UCSD-AML1 (cell line): ENCODE data around the gene MACC1.
"Not testable (repeated sequence)": the region's sequence is repeated elsewhere in the genome, so short reads cannot be mapped to it uniquely, and the experiment has no call there.

Experiments
- DNase-seq: peaks from one replicate; lab custom pipeline; 2025; ENCODE audit not compliant: unreplicated experiment; lab: John Stamatoyannopoulos, UW

The MACC1 gene

DNA sequence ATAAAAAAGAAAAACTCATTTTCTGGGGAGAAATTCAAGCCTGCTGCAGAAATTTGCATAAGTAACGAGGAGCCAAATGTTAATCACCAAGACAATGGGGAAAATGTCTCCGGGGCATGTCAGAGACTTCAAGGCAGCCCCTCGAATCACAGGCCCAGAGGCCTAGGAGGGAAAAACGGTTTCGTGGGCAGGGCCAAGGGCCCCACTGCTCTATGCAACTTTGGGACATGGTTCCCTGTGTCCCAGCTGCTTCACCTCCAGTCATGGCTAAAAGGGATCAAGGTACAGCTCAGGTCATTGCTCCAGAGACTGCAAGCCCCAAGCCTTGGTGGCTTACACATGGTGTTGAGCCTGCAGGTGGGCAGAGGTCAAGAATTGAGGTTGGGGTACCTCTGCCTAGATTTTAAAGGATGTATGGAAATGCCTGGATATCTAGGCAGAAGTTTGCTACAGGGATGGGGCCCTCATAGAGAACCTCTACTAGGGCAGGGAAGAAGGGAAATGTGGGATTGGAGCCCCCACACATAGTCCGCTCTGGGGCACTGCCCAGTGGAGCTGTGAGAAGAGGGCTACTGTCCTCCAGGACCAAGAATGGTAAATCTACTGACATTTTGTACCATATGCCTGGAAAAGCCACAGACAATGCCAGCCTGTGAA is 8.4 kb downstream of the MACC1 start:
- DNase-seq: no peak

DNA sequence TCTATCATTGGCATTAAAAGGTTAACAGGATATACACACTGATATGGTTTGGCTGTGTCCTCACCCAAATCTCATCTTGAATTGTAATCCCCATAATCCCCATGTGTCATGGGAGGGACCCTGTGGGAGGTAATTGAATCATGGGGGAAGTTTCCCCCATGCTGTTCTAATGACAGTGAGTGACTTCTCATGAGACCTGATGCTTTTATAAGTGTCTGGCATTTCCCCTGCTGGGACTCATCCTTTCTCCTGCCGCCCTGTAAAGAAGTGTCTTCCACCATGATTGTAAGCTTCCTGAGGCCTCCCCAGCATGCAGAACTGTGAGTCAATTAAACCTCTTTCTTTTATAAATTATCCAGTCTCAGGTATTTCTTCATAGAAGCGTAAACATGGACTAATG is 9.4 kb downstream of the MACC1 start:
- not testable (repeated sequence) for DNase-seq

DNA sequence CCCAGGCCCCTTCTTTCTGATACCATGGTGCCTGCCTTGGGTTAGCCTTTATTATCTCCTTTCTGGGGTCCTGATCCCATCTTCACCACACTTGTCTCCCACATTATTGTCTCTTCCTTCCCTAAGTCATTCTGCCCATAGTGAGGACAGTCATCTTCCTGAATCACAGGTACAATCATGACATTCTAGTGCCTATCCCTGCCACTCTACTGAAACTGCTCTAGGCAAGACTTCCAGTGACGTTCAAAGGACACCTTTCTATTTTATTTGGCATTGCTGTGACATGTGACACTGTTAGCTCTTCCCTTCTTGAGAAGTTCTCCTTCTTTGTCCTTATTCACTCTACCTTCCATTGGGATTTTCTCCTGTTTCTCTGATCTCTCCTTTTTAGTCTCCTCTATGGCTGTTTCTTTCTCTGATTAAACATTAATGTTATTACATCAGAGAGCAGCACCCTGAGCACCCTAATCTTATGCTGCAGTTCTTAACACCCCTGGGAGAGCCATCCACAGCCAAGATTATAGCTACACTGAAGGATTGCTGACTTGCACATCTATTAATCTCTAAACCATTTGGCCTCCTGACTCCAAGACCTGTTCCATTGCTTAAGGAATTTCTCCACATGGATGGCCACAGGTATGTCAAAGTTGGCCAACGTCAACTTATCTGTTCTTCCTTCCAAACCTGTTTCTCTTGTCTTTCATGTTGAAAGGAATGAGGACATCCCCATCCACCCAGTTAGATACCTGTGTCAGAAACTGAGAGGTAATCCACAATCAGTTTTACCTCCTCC is 10.9 kb downstream of the MACC1 start:
- DNase-seq: no peak

DNA sequence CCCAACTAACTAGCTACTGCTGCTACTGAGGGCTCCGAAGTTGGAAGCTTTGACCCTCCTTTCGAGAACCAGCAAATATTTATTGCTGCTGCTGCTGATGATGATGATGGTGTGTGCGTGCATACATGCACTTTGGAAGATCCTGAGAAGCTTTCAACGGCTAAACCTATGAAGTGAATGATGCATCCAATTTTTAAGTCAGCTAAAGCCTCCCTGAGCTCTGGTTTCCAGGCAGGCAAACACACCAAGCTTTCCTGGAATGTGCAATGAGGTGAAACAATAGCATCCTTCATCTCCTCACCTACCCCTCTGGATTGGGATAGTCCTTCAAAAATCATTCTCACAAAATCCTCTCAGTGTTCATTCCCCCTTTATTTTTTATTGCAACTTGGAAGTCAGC is 13.9 kb downstream of the MACC1 start:
- DNase-seq: no peak

DNA sequence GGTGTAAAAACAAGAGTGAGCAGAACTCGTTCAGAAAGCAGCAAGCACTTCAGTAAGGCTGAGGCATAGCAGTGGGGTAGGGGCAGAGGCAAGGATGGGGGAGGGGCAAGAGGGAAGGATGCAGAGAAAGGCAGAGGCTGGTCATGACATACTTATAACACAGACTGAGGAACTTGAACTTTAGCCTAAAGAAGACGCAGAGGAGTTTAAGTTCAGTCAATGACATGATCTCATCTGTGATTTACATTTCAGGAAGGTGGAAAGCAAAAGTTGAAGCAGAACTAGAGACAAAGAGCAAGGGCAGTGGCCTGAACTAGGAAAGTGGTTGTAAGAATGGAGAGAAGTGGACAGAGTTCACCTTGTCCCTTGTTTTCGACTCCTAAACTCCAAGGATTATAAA is 15.8 kb downstream of the MACC1 start:
- peak; percentile 16 for DNase-seq

DNA sequence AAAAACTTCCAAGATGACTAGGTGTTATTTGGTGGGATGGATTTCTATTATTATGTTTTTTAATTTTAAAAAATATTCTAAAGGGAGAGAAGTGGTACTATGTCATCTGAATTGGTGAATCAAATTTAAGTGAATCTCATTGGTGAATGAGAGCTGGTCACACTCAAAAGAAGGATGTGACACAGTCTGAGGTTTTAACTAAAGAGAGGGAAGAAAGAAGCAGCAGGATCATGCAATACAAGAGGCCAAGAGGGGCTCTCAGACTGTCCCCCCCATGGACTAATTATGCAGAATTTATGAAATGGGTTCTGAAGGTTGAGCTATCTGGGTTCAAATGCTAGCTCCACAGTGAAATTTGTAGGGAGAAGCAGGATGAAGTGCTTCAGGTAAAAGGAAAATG is 16.2 kb downstream of the MACC1 start:
- no peak for DNase-seq

DNA sequence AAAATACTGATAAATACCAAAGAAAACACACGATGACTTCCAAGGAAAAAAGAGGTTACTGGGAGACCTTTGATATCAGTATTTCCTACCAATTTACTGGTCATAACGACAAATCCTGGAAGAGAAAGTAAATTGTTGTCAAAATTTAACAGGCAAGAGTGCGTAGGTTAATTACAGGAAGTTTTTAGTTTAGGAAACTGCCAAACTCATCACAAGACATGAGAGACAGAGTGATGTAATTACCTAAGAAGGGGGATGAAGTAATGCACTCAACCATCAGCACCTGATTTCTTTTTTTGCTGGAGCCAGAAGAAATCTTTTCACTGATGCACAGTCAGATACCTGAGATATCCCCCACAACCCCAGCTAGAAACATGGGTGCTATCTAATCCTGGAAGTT is 16.8 kb downstream of the MACC1 start:
- no peak for DNase-seq

DNA sequence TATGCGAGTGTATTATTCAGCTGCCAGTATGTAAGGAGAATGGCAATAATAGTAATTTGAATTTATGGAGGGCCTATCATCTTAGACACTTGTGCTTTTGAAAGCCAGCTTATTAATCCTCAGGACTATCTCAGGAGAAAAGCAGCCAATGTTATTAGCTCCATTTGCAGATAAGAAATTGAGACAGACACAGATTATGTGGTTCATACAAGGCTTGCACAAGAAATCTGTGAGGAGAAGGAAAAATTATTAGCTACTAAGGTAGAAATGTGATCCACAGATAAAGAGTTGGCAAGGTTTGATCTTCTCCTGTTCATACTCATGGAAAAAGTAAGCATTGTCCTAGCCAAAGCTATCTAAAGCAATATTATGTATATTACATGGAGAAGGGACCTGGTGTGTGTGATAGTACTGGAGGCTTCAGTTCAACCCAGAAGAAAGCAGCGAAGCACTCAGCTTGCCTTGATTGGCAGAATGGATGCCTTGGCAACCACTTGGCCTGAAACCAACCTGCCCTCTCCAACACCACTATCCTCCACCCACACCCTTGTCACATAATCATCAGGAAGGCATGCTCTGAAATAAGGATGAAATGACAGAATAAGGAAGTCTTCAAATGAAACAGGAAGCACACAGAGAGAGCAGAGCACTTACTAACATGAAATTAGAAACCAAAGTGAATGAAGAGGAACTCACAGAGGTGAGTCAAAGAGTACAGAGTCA is 18.0 kb downstream of the MACC1 start:
- DNase-seq: peak; percentile 59

DNA sequence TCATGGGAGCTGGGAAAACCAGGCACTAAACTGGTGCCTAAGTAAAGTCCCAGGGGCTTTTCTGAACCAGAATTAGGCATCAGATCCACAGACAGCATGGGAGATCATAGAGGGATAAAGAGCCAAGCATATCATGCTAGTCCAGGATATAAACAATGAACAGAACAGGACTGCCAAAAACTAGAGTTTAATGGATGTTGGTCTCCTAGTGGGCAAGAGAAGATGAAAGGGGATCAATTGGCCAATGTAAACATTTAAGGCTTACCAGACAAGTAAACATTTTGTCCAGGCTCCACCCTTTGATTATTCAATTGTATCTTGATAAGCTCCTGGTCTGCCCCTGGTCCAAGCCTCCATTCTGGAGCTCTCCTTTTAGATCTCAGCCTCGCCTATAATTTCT is 18.9 kb downstream of the MACC1 start:
- no peak for DNase-seq

DNA sequence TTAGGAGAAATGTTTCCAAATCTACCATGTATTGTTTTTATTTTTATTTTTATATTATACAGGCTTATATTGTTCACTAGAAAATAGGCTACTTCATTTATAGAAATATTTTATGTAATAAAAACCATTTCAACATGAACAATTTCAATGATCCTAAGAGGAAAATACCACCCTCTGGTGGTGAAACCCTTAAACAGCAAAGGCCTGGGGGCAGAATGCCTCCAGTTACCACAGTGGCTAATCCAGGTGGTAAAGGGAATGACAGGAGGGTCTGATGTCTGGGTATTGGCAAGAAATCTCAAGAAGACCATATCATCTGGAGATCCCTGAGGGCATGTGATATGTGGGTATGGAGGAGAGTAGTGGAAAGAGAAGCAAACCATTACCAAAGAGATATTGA is 19.3 kb downstream of the MACC1 start:
- DNase-seq: no peak

DNA sequence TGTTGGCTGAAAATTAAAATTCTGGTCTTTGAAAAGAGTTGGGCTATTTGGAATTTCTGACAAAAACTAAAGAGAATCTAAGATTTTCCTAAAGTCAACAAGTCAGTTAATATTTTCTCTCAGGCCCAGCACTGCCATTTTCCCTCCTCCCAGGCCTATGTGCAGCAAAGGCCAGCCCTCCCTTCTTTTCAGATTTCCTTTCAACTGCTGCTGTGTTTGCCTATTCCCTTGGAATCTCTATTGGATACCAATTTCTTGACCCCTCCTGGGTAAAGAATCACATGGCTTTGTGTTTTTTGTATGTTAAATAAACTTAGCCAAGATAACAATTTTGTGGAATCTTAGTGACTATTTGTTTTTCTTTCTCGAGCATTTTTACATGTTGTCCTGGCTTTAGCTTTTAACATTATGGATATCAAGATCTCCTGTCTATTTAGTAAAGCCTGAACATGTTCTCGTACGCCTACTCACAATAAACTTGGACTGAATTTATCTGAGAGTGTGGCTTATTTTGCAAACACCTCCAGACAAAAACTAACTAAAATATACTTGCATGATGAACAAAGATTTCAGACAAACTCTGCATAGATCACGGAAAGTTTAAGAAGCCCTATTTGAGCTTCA is 19.9 kb downstream of the MACC1 start:
- DNase-seq: no peak

DNA sequence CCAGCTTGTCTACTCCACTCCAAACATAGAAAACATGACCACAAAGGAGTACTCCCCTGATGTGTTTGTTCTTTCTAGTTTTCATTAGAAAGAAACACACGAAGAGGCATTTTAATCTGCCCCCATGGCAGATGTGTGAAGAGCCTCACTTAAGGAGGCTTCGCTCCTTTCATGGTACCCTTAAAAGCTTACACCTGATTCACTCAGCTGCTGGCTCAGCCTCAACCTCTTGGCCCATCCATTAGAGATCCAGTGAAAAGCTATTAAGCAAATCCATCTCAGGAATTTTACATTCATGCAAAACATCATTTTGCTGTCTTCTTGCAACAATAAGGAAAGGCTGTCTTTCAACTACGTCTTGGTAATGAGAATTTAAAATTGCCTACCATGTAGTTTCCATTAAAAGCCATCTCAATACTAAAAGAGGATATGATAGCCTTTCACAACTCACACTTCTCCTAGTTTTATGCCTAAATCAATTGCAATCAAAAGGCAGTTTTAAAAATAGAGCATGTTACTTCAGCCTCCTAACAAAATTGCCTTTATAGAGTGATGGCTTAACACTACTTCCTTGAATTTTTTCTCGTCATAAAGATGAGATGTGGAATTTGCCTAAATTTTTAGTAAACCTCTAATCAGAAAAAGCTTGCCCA is 22.7 kb downstream of the MACC1 start:
- DNase-seq: no peak

DNA sequence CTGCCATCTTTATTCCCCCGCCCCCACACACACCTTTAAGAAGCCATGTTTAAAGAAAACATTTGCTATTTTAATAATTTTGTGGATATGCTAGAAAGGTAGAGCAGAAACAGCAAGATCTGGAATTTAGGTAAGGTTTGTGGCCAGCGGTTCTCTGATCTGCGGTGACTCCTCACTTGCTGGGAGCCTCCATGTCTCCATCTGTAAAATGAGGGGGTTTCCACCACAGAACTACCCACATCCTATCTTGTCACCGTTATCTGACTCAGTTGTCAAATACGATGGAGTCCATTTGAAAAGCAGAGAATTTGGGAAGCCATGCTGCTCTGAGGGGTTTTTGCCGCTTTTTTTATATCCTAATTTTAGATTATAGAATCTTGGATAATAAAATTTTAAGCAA is 23.3 kb downstream of the MACC1 start:
- no peak for DNase-seq

DNA sequence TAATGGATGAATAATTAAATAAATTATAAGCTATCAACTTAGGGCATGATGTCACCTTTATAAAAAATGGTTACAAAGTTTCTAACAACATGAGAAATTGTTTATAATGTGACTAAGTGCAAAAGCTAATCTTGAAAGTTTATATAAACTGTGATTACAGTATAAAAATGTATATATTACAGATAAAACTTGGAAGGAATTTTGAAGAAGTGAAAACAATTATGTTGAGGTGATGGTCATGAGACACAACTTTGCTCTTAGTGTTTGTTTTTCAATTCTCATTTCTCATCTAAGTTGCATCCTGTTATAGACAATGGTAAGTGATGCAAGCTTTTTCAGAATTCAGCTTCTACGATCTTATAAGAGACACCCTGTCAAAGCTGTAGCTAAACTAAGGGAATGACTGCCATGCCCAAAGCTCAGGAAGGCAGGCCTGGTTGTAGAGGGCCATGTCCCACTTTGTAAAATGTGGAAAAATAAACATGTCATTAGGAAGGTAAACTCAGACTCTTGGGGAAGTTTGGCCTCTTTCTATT is 23.9 kb downstream of the MACC1 start:
- DNase-seq: no peak

DNA sequence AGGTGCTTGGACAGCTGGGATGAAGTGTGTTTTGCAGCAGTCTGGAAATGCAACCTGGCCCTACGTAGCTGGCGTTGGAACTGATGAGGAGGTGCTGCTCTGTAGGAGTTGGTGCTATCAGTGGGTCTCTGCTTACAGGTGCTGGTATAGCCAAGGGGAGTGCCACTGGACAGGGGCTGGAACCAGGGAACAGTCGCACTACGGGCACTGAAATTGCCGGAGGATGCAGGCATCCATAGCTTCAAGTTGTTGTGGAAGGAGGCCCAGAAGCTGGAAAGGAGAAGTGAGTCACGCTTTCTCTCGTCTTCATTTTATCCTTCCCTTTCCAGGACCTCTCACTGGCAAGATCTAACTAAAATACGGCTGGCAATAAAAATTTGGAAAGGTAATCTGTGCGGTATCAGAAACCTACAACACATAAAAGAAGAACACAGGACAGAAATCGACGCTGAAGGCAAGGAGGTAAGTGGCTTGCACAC is 25.8 kb downstream of the MACC1 start:
- no peak for DNase-seq

DNA sequence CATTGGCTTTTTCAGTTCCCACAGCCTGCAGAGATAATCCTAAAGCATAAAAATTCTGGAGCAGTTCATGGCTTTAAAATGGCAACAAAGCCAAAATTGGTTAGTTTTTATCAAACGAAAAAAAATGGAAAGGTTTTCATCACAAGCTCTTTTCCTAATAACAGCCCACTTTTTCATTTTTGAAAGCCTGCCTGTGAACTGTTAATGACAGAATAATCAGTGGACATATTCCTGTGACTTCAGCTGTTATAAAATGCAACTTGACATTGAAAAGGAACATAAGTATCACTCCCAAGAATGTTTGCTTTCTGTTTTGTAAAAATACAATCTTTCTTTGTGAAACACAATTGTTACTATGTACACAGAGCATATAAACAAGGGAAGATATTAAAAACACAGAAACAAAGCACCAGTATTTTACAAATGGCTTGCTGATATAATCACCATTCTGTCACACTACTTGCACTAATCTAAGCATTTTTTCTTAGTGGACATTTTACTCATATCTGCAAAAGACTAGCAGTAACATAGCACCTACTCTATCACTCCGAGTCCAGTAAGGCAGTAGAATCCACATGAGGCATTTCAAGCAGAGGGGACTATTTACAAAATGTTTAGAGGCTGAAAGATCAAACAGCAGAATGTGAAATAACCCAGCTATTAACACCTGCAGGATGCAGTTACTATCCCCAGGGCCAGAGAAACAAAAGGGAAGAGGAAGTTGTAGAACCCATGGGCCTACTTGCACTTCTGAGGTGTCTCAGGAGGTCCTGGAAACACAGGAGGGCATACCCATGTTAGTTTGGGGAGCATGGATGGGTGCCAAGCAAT is 26.4 kb downstream of the MACC1 start:
- no peak for DNase-seq

DNA sequence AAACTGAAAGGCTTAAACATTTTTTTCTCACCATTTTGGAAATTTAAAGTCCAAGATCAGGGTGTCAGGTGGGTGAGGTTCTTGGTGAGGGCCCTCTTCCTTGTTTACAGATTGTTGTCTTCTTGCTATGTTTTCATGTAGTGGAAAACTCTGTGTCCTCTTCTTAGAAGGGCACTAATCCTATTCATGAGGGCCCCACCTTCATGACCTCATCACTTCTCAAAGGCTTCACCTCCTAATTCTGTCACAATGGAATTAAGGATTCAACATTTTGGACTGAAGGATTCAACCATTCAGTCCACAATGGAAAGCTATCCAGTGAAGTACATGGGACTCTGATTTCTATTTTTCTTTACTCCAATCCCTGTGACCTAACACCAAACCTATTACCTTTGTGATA is 27.3 kb downstream of the MACC1 start:
- no peak for DNase-seq

DNA sequence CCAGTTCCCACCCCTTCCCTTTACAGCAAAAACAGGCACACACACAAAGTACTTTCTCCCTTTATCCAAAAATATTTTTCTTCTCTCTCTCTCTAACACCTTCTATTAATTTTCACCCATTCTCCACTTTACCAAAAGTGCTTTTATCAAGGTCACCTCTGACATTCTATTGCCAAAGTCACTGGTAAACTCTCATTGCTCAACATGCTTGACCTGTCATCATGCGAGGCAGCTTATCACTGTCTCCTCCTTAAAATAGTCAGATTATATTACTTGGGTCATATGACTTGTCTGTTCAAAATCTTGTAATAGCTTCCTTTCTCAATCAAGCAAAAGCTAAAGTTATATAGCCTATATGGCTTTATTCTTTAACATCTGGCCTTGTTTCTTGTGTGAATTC is 28.6 kb downstream of the MACC1 start:
- no peak for DNase-seq

DNA sequence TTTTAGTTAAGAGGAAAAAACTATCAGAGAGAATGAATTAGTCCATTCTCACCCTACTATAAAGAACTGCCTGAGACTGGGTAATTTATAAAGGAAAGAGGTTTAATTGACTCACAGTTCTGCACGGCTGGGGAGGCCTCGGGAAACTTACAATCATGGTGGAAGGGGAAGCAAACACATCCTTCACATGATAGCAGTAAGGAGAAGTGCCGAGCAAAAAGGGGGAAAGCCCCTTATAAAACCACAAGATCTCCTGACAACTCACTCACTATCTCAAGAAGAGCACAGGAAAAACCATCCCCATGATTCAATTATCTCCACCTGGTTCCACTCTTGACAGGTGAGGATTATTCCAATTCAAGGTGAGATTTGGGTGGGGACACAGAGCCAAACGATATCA is 29.3 kb downstream of the MACC1 start:
- not testable (repeated sequence) for DNase-seq

DNA sequence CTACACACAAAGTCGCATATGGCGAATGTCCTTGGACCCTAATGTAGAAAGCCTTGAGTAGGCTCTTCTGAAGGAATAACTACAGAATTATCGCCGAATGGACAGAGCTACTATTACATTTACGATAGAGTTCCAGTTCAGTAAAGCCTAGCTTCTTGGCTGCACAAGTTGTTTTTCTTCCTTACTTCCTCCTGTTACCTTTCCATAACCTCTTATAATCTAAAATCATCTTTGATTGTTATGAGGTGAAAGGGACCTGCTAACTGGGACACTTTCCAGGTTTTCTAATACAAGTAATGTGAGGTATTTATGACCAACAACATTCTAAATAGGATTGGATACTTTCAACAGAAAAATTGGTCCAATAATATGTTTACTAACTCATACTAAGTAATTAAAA is 31.2 kb downstream of the MACC1 start:
- no peak for DNase-seq
